Measurements from ENCODE around the gene FAM83F.

The FAM83F gene

DNA sequence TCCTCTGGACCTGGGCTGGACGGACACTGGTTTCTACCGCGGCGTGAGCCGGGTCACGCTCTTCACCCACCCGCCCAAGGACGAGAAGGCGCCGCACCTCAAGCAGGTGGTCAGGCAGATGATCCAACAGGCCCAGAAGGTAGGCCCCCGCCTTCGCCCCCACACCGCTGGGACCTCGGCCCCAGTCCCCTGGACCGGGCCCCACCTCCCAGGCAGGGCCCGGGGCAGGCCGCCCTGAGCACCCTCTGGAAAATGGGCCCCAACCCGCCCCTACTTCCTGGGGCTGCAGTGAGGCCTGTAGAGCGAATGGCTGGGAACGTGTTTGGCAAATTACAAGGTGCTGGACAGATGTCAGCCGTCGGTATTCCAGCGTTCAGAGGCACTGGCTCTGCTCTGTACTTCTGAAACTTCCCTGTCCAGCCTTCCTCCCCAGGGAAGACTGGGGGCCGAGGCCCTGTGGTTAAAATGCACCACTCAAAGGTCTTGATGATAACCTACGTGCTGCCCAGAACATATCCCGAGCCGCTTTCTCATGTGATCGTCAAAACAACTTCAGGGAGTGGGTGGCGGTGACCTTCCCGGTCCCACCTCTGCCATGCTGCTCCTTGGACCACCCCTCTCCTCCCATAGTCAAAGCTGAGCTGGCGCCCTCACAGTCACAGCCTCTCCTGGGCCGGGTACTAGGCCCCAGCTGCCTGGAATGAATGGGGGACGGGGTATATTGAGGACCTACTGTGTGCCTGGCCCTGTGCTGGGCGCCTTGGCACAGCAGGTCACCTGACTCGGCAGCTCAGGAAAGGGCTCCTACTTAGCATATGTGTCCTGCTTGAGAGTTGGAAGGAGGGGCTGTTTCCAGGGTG, 869 bp downstream of the FAM83F start:
- no peak for FAIRE-seq

DNA sequence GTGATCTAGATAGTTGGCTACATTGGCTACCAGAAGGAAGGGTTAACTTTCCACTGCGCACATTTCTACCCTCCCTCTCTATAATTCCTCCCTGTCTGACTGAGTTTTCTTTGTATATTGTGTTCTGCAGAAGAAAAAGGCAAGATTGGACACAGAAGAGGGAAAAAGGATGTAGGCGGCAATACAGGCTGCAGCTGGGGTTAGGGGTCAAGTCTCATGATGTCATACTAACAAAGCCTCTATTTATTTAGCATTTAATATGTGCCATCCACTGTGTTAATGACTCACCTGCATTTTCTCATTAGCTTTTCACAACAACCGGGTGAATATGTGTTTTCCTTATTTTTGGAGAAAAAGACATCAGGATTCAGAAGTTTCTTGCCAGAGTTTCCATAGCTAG, 2.0 kb downstream of the FAM83F start:
- FAIRE-seq, result no peak

DNA sequence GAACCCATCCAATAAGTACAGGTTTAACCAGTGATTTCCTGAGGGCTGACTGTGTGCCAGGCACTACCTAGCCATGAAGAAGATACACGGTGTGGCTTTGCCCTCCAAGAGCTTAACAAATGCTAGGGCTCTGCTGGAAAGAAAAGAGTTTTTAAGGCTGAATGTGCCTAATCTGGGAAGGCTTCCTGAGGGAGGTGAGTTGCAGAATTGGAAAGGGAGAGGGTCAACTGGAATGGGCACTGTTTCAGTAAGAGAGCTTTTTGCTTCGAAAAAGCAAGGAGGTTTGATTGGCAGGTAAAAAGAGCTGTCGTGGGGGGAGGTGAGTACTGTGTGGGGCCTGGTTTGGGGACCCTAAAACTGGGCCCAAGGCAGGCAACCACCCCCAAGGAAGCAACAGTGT, 2.7 kb downstream of the FAM83F start:
- no peak for FAIRE-seq

DNA sequence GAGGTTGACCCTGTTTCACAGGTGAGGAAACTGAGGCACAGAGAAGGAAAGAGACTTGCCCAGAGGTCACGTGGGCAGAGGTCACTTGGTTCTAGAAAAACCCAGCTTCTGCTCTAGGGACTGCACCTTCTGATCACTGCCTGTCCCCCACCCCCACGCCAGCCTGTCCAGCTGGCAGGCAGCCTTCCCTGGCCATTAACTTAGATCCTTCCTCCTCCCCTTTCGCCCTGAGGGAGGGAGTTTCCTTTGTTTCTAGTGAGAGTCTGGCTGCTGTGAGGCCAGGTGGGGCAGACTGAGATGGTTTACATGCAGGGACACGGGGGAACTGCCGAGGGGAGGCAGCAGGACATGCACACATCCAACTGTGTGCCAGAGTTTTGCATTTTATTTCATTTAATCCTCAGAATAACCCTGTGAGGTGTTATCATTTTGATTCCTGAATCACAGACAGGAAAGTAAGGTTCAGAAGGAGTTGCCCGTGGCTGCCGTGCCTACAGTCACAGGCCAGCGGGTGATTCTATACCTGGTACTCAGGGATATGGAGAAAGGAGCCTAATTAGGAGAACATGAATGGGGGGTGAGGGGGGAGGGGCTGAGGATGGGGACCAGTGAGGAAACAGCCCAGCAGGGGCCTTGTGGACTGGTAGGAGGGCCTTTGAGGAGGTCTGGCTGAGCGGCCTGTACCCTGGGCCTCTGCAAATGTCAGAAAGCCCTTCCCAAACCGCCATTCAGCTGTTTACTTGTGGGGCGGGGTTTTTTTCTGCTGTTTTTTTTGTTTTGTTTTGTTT, 3.4 kb downstream of the FAM83F start:
- no peak for FAIRE-seq

DNA sequence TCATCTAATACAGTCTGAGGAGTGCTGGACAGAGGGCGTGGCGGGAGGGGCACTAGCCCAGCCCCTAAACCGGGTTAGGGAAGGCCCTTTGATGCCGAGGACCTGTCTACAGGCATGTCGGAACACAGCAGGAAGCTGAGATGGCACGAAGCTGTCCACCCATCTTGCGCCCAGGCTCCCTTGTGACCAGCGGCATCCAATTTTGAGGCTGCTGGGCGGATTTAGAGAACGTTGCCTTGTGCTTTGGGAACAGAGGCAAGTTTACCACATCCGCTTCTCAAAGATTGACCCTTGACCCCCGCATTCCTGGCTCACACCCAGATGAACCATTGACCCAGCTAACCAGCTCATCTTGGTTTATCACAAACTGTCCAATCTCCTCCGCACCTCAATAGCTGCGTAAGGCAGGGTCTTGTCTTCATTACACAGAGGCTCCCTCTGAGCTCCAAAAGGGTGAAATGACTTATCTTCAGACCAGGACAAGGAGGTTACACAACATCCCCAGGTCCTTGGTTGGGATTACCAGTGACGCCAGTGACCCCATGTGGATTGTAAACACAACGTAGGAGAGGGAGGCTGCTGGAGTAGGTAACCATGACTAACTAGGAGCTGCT, 4.5 kb downstream of the FAM83F start:
- FAIRE-seq, result no peak

DNA sequence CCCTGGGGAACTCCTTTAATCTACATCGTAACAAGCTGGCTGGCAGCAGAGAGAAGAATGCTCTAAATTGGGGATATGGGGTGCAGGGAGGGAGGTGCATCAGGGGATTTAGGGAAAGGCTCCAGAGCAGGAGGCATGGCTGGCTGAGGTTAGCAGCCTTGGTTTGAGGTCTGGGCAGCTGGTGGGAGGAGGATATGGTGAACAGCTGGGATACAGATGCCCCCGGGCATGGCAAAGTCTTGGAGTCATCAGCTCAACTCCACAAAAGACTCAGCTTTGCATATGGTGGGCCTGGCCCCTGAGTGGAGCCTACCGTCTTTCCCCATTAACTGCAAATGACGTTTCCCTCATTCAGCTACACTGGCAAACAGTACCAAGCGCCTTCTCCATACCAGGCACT, 5.4 kb downstream of the FAM83F start:
- no peak for FAIRE-seq

DNA sequence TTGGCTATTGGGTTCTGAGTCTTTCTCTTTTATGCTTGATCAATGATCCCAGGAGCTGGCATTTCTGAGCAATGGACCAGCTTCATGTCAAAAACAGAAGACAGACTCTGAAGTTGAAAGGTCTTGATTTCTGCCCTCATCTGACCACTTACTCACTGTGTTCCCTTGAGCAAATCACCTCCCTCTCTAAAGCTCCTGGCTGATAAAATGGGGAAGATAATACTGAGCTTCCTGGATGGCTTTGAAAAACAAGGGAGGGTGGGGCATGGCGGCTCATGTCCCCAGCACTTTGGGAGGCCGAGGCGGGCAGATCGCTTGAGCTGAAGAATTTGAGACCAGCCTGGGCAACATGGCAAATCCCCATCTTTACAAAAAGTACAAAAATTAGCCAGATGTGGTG, 6.4 kb downstream of the FAM83F start:
- FAIRE-seq, result no peak

DNA sequence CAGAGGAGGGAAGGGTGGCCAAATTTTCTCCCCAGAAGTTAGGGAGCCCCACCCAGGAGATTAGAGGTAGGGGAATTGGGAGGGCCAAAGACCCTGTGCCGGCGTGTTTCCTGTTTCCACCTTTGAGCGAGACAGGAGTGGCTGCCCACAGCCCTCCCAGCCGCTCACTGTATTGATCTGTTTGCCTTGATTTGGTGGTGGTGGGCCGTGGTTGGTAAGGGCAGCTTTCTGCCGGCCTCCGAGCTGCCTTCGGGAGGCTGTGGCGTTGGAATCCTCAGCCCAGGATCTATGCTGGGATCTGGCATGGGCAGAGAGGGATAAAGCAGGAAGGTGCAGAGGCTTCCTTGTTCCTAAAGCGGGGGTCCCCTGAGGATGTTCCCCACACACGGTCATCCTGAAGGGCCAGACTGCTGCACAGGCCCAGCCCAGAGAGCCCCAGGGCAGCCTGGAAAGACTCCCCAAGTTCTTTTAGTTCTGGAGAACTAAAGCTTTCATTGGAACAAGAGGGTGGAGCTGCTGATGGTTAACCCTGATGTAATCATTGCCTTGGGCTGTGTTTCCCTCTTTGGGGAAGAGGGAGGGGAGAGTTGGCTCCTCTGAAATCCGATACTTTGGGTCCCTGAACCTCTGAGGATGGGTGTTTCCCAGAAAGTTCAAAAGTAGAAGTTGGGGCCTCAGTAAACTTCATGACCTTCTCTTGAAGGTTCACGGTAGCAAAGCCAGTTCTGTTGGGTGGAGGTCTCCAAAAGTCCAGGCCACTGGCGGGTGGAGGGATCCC, 7.2 kb downstream of the FAM83F start:
- no peak for FAIRE-seq

DNA sequence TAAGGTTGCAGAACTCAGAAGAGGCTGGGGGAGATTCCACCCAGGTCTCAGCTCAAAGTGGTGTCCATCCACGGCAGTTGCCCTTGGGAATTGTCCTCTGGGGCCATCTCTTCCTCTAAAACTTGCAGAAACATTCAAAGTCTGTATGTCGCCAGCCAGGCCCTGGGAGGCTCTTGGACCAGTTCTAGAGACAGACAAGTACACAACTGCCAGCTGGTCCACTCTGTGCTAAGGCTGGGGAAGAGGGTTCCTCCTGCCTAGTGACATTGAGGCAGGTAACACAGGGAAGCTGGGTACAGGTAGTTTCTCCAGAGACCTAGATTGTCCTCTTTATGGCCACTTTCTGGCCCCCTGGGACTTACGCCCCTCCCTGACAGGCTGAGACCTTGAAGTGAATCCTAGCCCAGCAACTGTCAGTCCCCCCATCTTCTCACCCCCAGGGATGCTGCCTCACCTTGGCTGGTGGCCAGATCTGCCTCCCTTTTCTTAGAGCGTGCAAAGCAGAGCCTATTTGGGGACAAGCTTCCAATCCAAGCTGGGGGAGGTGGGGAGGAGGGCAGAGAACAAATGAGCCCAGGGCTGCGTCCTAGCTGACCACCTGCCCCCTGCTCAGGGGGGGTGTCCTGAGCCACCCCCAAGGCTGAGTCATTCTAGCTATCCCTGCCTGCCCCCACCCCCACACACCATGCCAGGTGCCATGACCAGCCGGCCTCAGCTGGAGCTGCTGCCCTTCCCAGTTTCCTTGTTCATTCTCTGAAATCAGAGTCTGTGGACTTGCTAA, 8.4 kb downstream of the FAM83F start:
- FAIRE-seq, result no peak

DNA sequence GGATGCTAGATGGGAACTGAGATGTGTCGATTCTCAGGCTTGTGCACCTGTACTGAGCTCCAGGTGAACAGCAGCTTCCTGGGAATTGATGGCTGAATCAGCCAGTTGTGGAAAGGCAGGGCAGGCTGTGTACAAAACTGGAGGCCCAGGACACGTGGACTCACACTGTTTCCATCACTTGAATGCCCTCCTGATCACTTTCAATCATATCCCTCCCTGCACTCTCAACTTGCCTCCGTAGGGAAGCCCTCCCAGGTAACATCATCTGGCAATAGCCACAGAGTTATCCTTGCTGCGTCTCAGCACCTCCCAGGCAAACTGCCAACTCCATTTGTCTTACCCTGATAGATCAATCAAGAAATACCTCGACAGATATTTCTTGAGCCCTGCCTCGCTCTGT, 10.1 kb downstream of the FAM83F start:
- no peak for FAIRE-seq

DNA sequence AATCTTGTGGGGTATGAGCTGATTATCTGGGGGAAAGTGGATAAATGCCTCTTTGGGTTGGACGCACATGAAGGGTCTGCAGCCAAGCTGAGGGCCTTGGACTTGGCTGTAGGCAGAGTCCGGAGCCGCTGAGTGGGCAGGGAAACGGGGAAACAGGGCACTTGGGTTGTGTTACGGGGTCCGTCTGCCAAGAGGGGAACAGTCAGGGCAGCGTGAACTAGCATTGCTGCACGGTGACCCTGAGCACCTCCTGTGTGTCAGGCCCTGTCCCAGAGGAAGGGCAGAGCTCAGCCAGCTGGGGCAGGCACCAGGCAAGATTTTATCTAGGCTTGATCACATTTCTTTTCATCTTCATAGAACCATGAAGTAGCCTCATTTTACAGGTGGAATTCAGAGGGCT, 11.9 kb downstream of the FAM83F start:
- FAIRE-seq, result no peak

DNA sequence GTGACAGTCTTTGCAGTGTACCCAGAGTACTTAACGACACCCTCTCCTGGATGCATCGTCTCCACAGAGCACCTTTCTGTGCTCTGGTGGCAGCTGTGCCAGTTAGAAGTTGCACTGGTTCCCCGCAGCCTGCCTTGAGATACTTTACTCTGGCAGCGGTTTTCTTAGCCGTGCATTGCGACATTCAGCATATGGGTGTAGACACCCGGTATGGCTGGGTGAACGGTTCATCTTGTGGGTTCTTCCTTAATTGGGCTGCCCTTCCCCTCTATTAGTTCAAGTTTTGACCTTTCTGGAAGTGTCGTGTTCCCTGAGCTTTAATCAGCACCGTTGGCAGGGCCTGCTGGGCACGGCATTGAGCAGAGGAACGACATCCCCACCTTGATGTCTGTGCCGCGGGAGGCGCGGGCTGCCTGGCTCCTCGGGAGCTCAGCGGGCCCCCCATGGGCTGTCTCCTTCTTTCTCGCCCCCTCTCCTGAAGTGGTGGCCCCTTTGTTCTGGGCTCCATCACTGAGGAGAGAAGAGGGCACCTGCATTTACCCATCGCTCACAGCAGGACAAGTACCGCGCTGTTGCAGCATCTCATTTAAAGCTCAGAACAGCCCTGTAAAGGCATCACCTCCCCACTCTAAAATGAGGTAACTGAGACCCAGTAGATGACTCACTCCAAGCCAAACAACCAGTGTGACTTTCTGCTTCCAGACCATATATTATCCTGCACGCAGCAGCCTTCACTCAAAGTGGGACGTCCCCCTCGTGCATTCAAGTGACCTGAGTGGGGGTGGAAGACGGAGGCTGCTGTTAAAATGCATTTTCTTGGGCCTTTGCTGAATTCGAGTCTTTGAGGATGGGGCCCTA, 13.3 kb downstream of the FAM83F start:
- no peak for FAIRE-seq

DNA sequence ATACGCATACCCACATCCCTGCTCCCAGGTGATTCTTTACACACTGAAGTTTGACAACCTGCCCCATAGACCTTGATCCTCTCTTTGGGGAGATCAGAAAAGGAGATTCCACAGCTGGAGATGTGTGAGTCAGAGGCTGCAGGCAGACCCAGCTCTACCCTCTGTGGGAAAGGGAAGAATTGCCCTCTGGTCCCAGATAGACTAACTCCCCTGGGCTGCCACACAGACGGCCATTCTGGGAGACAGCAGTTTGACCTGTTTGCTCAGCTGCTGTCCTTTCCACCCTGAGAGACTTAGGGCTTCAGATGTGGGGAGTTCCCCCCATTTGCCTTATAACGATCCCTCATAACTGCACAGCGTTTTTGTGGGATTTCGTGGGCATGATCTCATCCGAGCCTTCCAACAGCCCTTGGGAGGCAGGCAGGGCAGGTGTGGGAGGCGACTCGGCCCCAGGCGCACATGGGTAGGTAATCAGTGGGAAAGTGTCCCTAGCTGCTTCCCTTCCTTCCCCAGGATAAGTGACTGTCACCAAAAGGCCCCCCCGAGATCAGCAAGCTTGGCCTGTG, 14.1 kb downstream of the FAM83F start:
- FAIRE-seq, result no peak

DNA sequence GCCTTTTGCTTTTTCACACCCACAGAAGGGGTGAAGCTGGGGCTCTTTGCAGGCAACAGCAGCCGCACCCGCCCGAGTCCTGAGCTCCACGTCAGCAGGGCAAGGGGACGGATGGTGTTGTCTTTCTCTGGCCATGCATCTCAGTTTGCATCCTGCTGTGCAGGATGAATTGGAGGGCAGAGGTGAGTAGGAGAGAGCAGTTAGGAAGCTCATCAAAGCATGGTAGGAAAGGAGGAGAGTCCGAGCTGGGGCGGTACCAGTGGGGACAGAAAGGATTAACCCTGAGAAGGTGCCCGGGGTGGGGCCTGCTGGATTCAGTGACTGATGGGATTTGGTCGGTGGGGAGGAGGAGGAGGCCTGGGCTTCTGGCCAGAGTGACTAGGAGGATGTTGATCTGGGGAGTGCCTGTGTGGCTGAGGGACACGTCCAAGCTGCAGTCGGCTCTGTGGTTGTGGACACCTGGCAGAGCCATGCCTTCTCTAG, 14.6 kb downstream of the FAM83F start:
- FAIRE-seq, result no peak

DNA sequence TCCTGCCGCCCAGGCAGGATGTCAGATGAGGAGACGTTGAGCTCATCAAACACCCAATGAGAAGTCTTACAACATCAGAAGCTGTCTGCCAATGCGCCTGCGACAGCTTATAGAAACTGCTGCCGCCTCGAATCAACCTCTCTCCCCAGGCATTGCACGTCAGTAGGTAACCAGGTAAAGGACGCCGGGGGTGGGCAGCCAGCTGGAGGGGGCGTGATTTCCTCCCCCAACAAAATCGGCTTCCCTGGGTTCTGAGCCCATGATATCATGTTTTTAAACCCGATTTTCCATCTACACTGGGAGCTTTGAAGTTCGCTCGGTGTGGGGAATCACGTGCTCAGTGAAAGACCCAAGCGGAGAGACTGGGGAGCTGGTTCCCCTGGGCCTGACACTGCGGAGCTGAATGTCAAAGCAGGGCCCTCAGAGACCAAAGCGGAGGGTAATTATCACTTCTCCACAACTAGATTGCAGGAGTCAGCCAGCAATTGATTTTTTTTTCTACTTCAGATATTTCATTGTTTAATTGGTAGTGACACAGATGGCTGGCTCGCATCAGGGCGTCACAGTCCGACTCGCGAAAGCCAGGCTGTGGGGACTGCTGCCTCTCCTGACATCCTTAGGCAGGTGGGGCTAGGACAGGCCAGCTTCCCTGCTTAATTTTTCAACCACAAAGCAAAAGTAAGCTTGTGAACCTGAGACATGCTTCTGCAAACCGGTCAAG, 15.4 kb downstream of the FAM83F start:
- no peak for FAIRE-seq

DNA sequence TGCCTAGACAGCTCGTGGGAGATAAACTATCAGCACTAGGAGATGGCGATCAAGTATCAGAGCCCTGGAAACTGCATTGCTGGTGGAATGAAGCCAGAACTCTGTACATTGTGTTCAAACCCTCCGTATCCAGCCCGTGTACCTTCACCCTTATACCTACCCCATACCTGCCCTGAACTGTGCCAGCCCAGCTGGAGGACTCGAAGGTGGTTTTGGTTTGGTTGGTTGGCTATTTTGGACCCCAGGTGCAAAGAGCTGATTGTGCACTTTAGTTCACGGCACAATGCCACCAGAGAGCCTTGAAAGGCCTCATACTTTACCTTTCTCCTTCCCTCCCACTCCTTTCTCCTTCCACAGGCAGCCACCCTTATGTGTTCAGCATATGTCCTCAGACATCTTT, 16.0 kb downstream of the FAM83F start:
- FAIRE-seq, result no peak

DNA sequence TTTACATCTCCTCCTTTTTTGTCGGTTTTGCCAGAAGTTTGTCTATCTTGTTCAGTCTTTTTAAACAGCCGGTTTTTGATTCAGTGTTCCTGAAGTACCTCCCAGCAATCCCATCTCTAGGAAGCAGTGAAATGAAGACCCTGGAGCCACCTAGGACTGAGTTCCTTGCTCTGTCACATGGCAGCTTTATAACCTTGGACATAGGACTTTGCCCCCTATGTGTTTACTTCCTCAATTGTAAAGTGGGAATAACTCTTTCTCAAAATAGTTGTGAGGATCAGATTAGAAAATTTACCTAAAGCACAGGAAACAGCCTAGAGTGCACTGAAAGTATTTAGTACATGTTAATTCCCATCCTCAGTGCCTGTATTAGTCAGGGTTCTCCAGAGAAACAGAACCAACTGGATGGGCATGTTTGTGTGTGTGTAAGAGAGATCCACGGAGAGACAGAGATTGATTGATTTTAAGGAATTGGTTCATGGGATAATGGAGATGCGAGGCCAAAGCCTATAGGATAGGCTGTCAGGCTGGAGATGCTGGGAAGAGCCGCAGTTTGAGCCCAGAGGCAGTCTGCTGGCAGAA, 20.0 kb downstream of the FAM83F start:
- FAIRE-seq, result no peak

DNA sequence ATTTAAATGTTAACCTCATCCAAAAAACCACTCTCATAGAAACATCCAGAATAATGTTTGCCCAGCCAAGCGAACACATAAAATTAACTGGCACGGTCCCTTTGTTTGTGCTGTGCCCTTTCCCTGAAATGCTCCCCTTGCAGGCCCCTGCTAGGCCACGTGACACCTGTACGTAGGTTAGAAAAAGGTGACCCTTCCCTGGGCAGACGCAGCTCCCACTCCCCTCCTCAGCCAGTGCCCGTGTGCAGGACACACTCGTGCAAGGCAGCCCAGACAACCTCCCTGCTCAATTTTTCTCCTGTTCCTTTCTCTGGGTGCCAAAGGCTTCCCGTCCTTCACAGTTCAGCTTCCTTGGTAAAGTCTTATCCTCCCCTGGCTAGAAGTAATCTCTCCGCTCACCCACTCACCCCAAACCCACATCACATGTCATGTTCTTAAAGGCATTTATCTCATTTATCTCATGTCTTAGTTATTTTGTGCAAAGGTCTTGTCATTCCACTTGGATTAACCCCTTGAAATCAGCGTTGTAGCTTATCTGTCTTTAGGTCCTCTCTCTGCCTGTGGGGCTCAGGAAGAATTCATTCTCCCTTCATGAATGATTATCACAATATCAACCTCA, 20.7 kb downstream of the FAM83F start:
- FAIRE-seq, result no peak

DNA sequence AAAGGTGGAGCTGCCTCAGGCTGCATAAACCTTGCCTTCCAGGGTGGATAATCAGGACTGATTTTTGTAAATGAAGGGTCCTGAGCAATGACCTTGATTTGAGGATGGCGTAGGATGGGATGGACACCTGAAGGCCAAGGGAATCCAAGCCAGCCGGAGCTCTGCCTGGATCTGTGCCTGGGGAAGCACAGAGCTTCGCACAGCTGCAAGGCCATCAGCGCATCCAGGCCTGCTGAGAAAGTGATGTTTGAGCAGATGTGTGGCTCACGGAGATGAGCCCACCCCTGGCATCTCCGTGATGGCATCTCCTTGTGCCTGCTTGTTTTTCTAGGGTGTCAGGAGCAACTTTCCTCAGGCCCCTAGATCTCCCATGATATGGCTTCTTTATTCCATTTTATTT, 23.3 kb downstream of the FAM83F start:
- no peak for FAIRE-seq
